ENCODE data around the gene NT5C1A. TPM values are rescaled to one million over a fixed set of nuclear protein-coding genes. Genes with fewer than 3 reads are reported as not detected.

Gene NT5C1A
- total and polyA plus RNA-seq, 2 donors (not counting 1 experiment from before 2014, with no cell fraction given): not detected

DNA sequence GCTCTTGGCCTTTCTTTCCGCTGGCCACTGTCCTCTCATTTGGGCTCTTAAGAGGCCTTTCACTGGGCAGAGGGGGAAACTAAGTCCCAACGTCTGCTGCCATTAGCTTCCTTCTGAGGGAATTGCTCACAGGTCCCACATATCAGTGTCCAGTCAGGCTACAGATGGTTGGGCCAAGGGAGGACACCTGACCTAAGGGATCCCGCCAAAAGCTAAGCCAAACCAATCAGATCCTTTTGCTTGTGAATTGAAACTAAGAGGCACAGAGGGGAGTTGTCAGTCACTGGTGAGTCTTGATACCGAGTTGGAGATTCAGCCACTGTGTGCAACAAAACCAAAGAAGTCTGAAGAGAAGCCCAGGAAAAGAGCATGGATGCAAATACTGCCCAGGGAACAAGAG is 5.7 kb upstream of the NT5C1A start:
- 90% methylated on average over 3 of the region's 4 CpGs for WGBS (ENCODE audit: insufficient coverage)
- H3K27ac Mint-ChIP-seq: no peak overlapping the region
- no peak overlapping the region for H3K4me3 ChIP-seq (ENCODE audit: control extremely low read depth in 1 of 5, extremely low read depth in 1 of 5, insufficient read depth in 1 of 5, low read depth in 2 of 5, low read length in 4 of 5)

DNA sequence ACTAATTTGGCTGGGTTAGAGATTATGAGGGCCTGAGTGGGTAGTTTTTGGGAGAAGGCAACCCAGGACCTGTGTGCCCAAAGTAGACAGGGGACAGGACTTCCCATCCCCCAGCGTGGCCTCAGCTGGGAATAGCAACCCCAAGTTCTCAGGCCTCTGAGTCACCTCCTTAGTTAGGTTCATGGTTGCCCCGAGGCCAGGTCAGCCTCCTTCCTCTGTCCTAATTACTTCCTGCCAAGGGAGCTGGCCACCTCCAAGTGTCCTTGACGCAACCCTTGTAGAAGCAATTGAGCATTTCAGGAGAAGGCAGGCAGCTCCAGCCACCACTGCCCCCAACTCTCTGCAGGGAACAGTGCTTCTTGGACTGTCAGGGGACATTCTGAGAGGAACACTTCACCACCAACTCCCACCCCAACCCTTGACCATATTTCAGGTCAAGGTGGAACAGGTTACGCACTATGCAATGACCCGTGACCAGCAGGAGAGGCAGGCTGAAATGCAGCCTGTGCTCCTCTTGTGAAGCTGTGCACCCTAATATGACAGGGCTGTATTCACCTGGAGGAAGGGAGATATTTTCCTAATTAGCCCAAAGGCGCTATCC is 5.1 kb upstream of the NT5C1A start:
- Histone ChIP-seq H3K9ac (ENCODE audit: low read length) (no peak overlapping the region), H3K27me3 (replicated peaks in 1 of 4; ENCODE audit: control extremely low read depth in 1 of 4, control insufficient read depth in 3 of 4, insufficient read depth in 4 of 4, low read length in 3 of 4) (peaks cover 0 to 32% (median 10%) of the 10 kb centered on the region in 4 experiments), H3K27ac (ENCODE audit: low read length in 2 of 2) (no peak overlapping the region), H3K79me2 (ENCODE audit: control insufficient read depth, insufficient read depth, low read length) (no peaks in the 10 kb centered on the region), H3K4me3 (ENCODE audit: control extremely low read depth in 1 of 5, extremely low read depth in 1 of 5, insufficient read depth in 1 of 5, low read depth in 2 of 5, low read length in 4 of 5) (no peak overlapping the region), H3K36me3 (replicated peaks in 1 of 2; ENCODE audit: control extremely low read depth in 1 of 2, control insufficient read depth in 1 of 2, extremely low read depth in 1 of 2, insufficient read depth in 2 of 2, low read length in 1 of 2) (no peaks in the 10 kb centered on the region), H3K9me3 (ENCODE audit: control extremely low read depth in 1 of 3, control insufficient read depth in 2 of 3, insufficient read depth in 1 of 3, low read length in 2 of 3) (peaks cover 0 to 4% (median 0%) of the 10 kb centered on the region in 3 donors), H3K4me2 (replicated peaks; ENCODE audit: low read depth, low read length, poor library complexity, severe bottlenecking) (no peak overlapping the region), H4K20me1 (ENCODE audit: control insufficient read depth, insufficient read depth, low read length, poor library complexity, severe bottlenecking) (no peaks in the 10 kb centered on the region), H2AFZ (ENCODE audit: insufficient read depth, low read depth, low read length, poor library complexity, severe bottlenecking) (no peak overlapping the region), H3K4me1 (ENCODE audit: control insufficient read depth in 2 of 2, insufficient read depth in 2 of 2, low read length in 2 of 2) (peaks cover 4 to 8% of the 10 kb centered on the region in 2 donors)
- ATAC-seq (ENCODE audit: low read depth) (no peak), DNase-seq (no peak)
- intact Hi-C loops (cut with micrococcal nuclease): no loop called here
- H3K9me3 Mint-ChIP-seq (ENCODE audit: insufficient read depth): no peaks in the 10 kb centered on the region
- 84% methylated on average over 6 of the region's 6 CpGs for WGBS (ENCODE audit: insufficient coverage)
- ChIA-PET CTCF (interaction anchor here (0.6 to 0.8 kb wide), 2 partner anchors 24 to 71 kb away, joined by 3 to 4 read pairs; no protein-coding TSS in a partner anchor), POLR2A (no interaction called here)
- no peak overlapping the region for H3K4me3 Mint-ChIP-seq
- H3K4me1 Mint-ChIP-seq: peaks cover 2% of the 10 kb centered on the region
- no peak overlapping the region for H3K27ac Mint-ChIP-seq
- peaks cover 49% of the 10 kb centered on the region for H3K27me3 Mint-ChIP-seq
- TF ChIP-seq, protein P1, sequence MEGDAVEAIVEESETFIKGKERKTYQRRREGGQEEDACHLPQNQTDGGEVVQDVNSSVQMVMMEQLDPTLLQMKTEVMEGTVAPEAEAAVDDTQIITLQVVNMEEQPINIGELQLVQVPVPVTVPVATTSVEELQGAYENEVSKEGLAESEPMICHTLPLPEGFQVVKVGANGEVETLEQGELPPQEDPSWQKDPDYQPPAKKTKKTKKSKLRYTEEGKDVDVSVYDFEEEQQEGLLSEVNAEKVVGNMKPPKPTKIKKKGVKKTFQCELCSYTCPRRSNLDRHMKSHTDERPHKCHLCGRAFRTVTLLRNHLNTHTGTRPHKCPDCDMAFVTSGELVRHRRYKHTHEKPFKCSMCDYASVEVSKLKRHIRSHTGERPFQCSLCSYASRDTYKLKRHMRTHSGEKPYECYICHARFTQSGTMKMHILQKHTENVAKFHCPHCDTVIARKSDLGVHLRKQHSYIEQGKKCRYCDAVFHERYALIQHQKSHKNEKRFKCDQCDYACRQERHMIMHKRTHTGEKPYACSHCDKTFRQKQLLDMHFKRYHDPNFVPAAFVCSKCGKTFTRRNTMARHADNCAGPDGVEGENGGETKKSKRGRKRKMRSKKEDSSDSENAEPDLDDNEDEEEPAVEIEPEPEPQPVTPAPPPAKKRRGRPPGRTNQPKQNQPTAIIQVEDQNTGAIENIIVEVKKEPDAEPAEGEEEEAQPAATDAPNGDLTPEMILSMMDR (IDR thresholded peaks at IDR 0.05): no peak
- no peak for TF ChIP-seq EZH2 (IDR thresholded peaks at IDR 0.05; ENCODE audit: borderline replicate concordance, insufficient read depth, low read depth, low read length, poor library complexity, severe bottlenecking)

More for the DNA sequence above, 5.7 kb upstream of the NT5C1A start:
- Histone ChIP-seq H3K79me2 (ENCODE audit: control insufficient read depth, insufficient read depth, low read length) (no peaks in the 10 kb centered on the region), H4K20me1 (ENCODE audit: control insufficient read depth, insufficient read depth, low read length, poor library complexity, severe bottlenecking) (no peaks in the 10 kb centered on the region), H3K27ac (ENCODE audit: low read length in 2 of 2) (no peak overlapping the region), H3K4me2 (replicated peaks; ENCODE audit: low read depth, low read length, poor library complexity, severe bottlenecking) (no peak overlapping the region), H3K9me3 (ENCODE audit: control extremely low read depth in 1 of 3, control insufficient read depth in 2 of 3, insufficient read depth in 1 of 3, low read length in 2 of 3) (peaks cover 0 to 4% (median 0%) of the 10 kb centered on the region in 3 donors), H3K4me1 (ENCODE audit: control insufficient read depth in 2 of 2, insufficient read depth in 2 of 2, low read length in 2 of 2) (peaks cover 0 to 2% of the 10 kb centered on the region in 2 donors), H3K36me3 (replicated peaks in 1 of 2; ENCODE audit: control extremely low read depth in 1 of 2, control insufficient read depth in 1 of 2, extremely low read depth in 1 of 2, insufficient read depth in 2 of 2, low read length in 1 of 2) (no peaks in the 10 kb centered on the region), H3K9ac (ENCODE audit: low read length) (no peak overlapping the region), H2AFZ (ENCODE audit: insufficient read depth, low read depth, low read length, poor library complexity, severe bottlenecking) (no peak overlapping the region), H3K27me3 (replicated peaks in 1 of 4; ENCODE audit: control extremely low read depth in 1 of 4, control insufficient read depth in 3 of 4, insufficient read depth in 4 of 4, low read length in 3 of 4) (peaks cover 0 to 28% (median 6%) of the 10 kb centered on the region in 4 experiments)
- H3K27me3 Mint-ChIP-seq: peaks cover 47% of the 10 kb centered on the region
- DNase-seq (no peak), ATAC-seq (ENCODE audit: low read depth) (no peak)
- TF ChIP-seq, protein P1 (IDR thresholded peaks at IDR 0.05): no peak
- TF ChIP-seq EZH2 (IDR thresholded peaks at IDR 0.05; ENCODE audit: borderline replicate concordance, insufficient read depth, low read depth, low read length, poor library complexity, severe bottlenecking): no peak
- intact Hi-C loops (cut with micrococcal nuclease): no loop called here
- no peaks in the 10 kb centered on the region for H3K9me3 Mint-ChIP-seq (ENCODE audit: insufficient read depth)
- no peaks in the 10 kb centered on the region for H3K4me1 Mint-ChIP-seq
- CTCF ChIA-PET: interaction anchor here (0.7 kb wide), 1 partner anchor 122 kb away, joined by 3 read pairs; no protein-coding TSS in a partner anchor
- POLR2A ChIA-PET: no interaction called here
- no peak overlapping the region for H3K4me3 Mint-ChIP-seq
